HG03469 (cell line): ENCODE measurements around the gene SLC9C2.
A peak's percentile ranks its signal among the peaks of the same experiment; 100 is the strongest.
"Not testable (repeated sequence)": the region's sequence is repeated elsewhere in the genome, so short reads cannot be mapped to it uniquely, and the experiment has no call there.

Source experiments
- ATAC-seq: cut with Tn5 transposase; IDR thresholded peaks from one replicate; pipeline ENCODE4 v1.9.1; 2021; ENCODE audit warnings: mild to moderate bottlenecking, moderate library complexity, moderate number of reproducible peaks; ENCODE audit not compliant: unreplicated experiment

The SLC9C2 gene, protein sequence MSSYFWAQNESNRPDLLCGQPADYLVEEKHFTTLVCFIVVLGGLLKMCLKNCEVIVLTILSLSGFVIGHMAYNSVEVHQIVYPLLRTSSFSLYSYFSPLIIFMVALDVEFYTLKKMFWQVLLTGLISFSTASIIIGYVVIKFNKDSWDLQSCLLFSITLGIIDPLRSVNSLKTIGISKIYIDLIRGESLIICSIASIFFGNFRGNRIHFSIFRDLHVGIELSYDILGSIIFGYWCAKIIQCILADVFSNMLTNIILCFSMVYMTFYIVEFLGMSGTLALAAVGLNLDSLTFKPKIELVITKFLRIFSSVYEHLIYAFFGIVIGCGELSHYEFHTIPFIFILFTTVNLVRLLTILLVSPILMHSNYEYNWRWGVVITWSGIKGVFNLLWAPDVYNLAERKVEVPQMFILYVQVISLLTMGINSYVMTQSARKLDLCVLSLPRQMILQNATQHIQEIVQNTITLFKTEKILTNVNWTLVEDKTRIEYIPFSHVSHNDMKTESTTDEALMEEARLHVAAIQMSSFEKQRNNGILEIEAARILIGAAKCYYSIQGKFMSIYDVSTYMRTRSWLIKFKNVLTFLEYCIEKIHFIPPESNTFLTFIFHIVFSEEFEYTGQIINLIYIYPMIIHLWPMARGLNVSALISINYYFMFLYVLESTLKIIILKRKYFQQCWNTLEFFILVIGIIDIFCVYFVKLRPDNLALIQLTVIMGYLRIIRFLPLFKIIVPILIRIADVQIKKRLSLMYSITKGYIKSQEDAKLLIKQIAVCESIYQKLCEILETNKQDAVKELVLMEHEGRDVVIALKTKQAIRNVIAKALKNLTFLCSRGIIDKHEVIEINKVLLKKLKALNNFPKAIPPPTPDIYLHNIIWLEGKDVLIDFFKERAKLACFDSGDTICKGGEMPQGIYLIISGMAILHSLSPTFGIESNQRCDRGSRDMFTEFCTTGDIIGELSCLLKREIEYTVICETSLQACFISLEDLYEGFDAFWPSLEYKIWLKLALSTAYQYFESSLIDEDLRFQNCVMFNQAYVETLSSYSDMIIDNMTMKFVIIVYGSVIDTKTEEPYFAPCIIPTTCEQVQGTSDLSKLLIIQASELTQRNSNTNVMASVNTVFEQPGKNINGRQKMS

DNA sequence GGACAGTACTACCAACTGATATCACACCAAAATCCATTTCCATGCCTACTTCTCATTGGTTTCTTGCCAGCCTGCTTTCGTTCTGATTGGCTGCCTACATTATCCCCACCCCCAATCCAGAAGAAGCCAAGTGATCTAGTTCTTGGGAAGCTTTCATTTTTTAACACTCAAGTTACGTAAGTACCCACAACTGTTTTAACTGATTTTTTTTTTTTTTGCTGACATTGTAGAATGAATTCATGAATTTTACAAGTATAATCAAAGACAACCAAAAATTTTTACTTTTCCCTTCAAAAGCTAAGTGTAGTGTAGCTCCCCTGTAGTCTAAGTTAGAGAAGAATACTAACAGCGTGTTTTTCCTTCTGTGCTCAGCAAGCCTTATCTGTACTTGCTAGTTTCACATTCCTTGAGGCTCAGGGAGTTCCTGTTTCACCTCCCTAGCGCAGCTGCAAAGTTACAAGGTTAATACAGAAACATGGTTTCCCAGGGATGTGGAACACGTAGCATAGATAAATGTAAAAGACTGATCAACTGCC, at the start of gene SLC9C2:
Gene SLC9C2, minus strand, starts transcription at position 17 of the 536 bp plus-strand sequence. CDS start 1,296 bp downstream, outside the sequence.
- ATAC-seq: no peak

- no peak for ATAC-seq
These were observed 46.2 kb upstream of the SLC9C2 start for GRCh38 chr1:173648880-173649605.

DNA sequence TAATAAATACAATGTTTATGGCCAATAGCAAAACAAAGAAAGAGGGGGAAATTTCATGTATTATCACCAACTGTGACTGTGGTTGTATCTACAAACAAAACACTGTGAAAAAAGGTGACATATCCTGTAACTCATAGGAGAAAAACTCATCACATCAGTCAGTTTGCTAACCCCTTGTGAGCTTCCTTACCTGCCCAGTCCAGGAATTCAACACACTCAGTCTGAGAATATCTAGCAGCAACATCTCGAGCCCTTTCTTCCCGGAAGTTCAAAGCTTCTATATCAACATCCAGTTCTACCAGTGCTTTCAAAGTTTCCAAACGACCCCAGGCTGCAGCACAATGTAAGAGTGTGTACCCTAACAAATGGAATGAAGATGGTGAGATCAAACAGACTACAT, 43.8 kb upstream of the SLC9C2 start:
- no peak for ATAC-seq

DNA sequence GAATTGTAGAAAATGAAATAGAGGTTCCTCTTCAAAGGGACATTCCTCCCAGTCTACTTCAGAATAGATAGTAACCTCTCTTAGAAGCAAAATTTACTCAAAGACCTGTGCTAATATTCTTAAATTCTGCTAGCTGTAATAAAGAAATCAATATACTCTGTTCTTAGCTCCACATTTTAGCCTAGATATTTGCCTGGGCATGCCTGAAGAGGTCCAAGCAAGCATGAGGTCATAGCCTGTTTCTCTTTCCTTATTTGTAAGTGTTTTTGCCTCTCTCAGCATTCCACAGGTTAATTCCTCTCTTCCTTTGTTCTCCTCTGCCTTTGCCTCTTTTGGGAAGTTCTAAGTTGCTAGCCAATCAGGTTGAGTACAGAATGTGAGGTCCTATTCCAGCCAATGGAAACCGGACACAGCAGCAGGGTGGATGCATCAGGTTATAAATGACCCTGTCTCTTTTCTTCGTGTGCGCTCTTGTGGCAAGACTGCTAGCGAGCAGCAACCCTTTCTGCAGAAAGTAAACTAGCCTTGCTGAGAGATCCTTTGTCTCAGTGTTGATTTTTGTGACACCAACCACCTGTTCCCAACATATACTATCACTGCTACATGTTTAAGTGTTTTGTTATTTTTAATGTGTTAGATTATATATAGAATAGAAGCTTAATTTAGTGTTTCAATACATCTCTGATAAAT, 39.7 kb upstream of the SLC9C2 start:
- ATAC-seq: not testable (repeated sequence)

GRCh38 chr1:173639102-173639501, 36.2 kb upstream of the SLC9C2 start:
- no peak for ATAC-seq

DNA sequence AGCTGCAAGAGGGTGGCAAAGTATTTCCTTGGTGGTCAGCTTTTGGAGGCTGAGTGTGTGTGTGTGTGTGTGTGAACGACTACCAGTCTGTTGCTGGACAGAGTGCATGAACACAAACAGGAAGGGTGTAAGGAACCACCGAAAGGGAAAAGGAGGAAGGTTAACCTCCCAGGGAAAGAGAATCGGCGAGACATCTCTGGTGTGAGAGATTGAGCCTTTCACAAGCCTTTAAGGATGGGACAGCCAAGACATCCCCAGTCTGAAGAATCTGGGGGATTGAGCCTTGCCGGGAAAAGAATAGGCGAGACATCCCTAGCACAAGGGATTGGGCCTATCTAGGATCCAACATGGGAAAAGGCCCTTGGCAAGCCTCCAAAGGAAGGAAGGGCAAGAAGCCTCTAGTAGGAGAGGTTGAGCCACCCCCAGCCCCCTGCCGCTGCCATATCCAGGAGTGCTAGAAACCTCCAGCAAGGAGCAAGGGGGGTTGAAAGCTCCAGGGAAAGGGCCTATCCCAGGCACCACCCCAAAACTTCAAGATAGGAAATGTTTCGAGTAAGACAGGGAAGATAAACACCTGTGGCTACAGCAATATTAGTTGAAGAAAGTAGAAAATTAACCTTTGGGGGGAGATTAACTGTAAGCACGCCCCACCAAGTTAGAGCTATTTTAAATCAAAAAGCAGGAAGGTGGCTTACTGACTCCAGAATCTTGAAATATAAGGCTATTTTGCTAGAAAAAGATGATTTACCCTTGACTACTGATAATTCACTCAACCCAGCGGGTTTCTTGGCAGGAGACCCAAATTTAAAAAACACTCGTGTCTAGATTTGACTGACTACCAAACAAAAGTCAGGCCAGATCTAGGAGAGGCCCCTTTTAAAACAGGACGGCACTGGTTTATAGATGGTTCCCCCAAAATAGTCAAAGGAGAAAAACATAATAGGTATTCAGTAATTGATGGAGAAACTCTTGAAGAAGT, 35.5 kb upstream of the SLC9C2 start:
- ATAC-seq: no peak

DNA sequence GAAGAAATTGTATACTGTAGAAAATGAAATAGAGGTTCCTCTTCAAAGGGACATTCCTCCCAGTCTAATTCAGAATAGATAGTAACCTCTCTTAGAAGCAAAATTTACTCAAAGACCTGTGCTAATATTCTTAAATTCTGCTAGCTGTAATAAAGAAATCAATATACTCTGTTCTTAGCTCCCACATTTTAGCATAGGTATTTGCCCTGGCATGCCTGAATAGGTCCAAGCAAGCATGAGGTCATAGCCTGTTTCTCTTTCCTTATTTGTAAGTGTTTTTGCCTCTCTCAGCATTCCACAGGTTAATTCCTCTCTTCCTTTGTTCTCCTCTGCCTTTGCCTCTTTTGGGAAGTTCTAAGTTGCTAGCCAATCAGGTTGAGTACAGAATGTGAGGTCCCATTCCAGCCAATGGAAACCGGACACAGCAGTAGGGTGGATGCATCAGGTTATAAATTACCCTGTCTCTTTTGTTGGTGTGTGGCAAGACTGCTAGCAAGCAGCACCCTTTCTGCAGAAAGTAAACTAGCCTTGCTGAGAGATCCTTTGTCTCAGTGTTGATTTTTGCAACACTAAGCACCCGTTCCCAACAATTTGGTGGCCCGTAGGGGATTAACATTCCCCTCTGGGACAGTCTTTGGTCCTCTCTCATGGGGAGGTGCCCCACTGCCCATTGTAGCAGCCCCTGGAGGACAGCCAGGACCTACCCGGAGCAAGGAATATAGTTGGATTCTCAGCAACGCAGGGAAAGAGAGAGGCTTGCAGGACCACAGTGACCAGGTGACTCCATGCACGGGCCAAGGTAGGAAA, 34.6 kb upstream of the SLC9C2 start:
- ATAC-seq: not testable (repeated sequence)

DNA sequence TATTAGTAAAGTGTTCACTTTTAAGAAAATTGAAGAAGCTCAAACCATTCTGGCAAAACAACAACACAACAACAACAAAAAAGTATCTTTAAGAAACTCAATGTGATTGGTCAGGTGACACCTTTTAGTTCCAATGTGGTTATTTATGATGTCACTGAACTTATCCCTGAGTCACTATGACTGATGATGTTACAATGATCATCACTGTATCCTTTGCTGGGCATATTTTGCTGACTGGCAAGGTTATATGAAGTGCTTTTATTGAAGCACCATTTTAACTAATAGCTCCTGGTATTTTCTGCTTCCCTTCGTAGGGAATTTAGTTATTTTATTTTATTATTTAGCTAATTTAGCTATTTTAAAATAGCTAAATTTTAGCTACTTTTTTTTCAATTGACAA, 32.2 kb upstream of the SLC9C2 start, which contains the start of gene TEX50:
Gene TEX50, plus strand, starts transcription at position 223 of the 400 bp plus-strand sequence. CDS start 184 bp downstream, outside the sequence.
- ATAC-seq: no peak

DNA sequence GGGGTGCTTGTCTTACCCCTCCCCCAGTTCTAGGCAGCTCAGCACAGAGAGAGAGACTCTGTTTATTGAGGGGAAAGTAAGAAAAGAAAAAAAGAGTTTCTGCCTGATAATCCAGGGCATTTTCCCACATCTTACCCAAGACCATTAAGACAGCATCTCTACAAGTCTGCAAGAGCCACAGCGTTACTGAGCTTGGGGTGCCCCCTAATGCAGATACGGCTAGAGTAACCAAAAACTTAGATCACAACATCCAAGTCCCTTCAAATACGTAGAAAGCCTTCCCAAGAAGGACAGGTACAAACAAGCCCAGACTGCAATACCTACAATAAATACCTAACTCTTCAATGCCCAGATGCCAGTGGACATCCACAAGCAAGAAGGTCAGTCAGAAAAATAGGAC, 26.0 kb upstream of the SLC9C2 start:
- no peak for ATAC-seq

DNA sequence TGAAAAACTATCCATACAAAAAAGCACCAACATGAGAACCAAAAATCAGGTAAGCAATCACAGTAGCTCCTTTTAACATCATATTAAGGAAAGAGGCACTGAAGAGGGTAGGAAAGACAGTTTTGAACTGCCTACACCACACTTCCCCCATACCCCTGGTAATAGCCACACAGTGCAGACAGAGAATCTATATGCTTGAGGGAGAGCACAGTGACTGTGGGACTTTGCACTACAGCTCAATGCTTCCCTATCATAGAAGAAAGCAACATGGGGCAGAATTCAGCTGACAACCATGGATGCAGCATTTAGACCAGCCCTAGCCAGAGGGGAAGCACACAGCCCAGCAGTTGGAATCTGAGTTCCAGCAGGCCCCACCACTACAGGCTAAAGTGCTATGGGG, 24.4 kb upstream of the SLC9C2 start:
- ATAC-seq: no peak

GRCh38 chr1:173616859-173617258, 14.0 kb upstream of the SLC9C2 start:
- ATAC-seq: no peak

DNA sequence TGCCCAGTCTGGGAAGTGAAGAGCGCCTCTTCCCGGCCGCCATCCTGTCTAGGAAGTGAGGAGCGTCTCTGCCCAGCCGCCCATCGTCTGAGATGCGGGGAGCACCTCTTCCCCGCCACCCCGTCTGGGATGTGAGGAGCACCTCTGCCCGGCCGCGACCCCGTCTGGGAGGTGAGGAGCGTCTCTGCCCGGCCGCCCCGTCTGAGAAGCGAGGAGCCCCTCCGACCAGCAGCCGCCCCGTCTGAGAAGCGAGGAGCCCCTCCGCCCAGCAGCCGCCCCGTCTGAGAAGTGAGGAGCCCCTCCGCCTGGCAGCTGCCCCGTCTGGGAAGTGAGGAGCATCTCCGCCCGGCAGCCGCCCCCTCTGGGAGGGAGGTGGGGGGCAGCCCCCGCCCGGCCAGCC, 10.2 kb upstream of the SLC9C2 start:
- ATAC-seq: not testable (repeated sequence)

DNA sequence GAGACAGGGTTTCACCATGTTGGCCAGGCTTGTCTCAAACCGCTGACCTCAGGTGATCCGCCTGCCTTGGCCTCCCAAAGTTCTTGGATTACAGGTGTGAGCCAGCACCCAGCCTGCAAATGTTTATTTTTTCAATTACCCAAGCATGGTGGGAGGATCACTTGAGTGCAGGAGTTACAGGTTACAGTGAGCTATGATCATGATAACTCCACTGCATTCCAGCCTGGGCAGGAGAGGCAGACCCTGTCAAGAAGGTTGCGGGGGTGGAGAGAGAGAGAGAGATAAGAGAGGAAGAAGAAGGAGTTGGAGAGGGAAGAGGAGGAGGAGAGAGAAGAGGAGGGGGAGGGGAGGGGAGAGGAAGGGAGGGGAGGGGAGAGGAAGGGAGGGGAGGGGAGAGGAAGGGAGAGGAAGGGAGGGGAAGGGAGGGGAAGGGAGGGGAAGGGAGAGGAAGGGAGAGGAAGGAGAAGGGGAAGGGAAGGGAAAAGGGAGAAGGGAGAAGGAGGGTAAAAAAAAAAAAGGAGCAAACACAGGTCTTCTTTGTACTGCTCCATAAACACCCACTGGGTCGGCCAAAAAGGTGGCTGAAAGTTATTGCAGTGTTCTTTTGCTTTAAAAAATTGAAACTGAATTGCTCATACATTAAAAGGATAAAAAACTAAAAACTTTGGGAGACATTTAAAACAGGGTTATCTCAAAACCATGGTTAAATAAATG, 5.8 kb upstream of the SLC9C2 start:
- no peak for ATAC-seq

DNA sequence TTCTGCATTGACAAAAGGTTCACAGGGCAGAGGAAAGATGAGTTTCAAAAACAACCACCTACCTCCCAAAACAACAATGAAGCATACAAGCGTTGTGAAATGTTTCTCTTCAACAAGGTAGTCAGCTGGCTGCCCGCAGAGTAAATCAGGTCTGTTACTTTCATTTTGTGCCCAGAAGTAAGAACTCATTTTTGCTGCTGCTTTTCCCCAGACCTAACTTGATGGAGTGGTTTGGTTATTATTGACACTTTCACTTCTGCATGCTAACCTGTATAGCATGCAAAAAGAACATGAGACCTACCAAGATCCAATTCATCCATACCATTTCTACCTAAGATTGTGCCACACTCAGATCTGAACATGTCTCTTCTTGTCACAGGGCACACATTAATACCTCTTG, 1.3 kb downstream of the SLC9C2 start:
- peak; percentile 76 for ATAC-seq

DNA sequence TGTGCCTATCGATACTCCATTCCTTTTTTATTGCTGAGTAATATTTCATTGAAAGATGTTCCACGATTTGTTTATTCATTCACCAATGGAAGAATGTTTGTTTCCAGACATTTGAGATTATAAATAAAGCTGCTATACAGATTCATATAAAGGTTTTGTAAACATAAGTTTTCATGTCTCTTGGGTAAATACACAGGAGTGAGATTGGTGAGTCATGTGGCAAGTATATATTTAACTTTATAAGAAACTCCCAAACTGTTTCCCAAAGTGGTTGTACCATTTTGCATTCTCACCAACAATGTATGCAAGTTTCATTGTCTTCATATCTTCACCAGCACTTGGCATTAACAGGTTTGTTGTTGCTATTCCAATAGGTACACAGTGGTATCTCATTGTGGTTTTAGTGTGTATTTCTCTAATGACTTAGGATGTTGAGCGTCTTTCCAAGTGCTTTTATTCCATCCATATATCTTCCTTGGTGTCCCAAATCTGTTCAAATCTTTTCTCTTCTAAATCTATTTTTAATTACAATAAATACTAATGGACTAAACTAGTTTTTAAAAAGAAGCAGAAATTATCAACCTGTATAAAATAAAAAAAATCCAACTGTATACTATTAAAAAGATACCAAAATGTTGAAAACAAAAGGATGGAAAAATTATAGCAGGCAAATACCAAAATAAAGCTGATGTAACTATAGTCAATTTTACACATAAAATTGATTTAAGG, 6.6 kb downstream of the SLC9C2 start:
- ATAC-seq: no peak

GRCh38 chr1:173591138-173591537, 11.7 kb downstream of the SLC9C2 start:
- not testable (repeated sequence) for ATAC-seq
